NCI-H1092 (cell line): ENCODE measurements around the gene OSGEPL1.
"Not testable (repeated sequence)": the region's sequence is repeated elsewhere in the genome, so short reads cannot be mapped to it uniquely, and the experiment has no call there.

Experiments
- DNase-seq: peaks from one replicate; lab custom pipeline; 2025; lab: John Stamatoyannopoulos, UW

OSGEPL1 gene

GRCh38 chr2:189751080-189751658 is 11.4 kb downstream of the OSGEPL1 start:
- no peak for DNase-seq

- DNase-seq: no peak
These were observed 33.2 kb downstream of the OSGEPL1 start for GRCh38 chr2:189729430-189729829.

- no peak for DNase-seq
These were observed 35.7 kb downstream of the OSGEPL1 start for GRCh38 chr2:189726849-189727248.

- no peak for DNase-seq
These were observed 36.3 kb downstream of the OSGEPL1 start for GRCh38 chr2:189726271-189726670.

- no peak for DNase-seq
These were observed 39.4 kb downstream of the OSGEPL1 start for GRCh38 chr2:189723192-189723591.

GRCh38 chr2:189719571-189719970 is 43.0 kb downstream of the OSGEPL1 start:
- DNase-seq: no peak

GRCh38 chr2:189717593-189717992 is 45.0 kb downstream of the OSGEPL1 start:
- DNase-seq: not testable (repeated sequence)

- no peak for DNase-seq
These were observed 52.9 kb downstream of the OSGEPL1 start for GRCh38 chr2:189709501-189710221.

- DNase-seq: no peak
These were observed 60.5 kb downstream of the OSGEPL1 start for GRCh38 chr2:189702071-189702470.

- DNase-seq: no peak
These were observed 61.9 kb downstream of the OSGEPL1 start for GRCh38 chr2:189700681-189701080.

- no peak for DNase-seq
These were observed 64.3 kb downstream of the OSGEPL1 start for GRCh38 chr2:189698020-189698887.
